Kidney epithelial cell (primary cell): ENCODE data around the gene NUP188. TPM values are rescaled to one million over a fixed set of nuclear protein-coding genes. Genes with fewer than 3 reads are reported as not detected.
A peak's percentile ranks its signal among the peaks of the same experiment; 100 is the strongest.

Experiments used
- DNase-seq: peaks from one replicate; pipeline ENCODE4 v3.0.0-alpha.2; 2010; ENCODE audit warnings: low read depth
- H3K27me3 ChIP-seq: 2 replicates; pipeline ENCODE4 v1.6.0; 2011; ENCODE audit warnings: low read length; ENCODE audit not compliant: control insufficient read depth, insufficient read depth
- H3K36me3 ChIP-seq: 2 replicates; pipeline ENCODE4 v1.5.1; 2011; ENCODE audit warnings: low read length; ENCODE audit not compliant: control insufficient read depth, insufficient read depth
- H3K4me3 ChIP-seq: 2 replicates; pipeline ENCODE4 v1.5.1; 2011; ENCODE audit warnings: low read depth, mild to moderate bottlenecking, control low read depth, low read length
- total RNA-seq: library from RNA; depleted of rRNA; stranded (reverse); fragments of >200 nt; gene quantifications from 2 replicates; pipeline ENCODE4 v1.2.3, GENCODE V29; 2015
- TF ChIP-seq, protein P1 (sequence below): IDR thresholded peaks from 2 replicates; pipeline ENCODE4 v1.5.1; 2011; ENCODE audit warnings: mild to moderate bottlenecking, moderate library complexity, low read length, control low read depth, inconsistent platforms; ENCODE audit not compliant: insufficient read depth, poor library complexity, severe bottlenecking

The NUP188 gene
- total RNA-seq, 1 donor from 2014 or later = 35.5 TPM

DNA sequence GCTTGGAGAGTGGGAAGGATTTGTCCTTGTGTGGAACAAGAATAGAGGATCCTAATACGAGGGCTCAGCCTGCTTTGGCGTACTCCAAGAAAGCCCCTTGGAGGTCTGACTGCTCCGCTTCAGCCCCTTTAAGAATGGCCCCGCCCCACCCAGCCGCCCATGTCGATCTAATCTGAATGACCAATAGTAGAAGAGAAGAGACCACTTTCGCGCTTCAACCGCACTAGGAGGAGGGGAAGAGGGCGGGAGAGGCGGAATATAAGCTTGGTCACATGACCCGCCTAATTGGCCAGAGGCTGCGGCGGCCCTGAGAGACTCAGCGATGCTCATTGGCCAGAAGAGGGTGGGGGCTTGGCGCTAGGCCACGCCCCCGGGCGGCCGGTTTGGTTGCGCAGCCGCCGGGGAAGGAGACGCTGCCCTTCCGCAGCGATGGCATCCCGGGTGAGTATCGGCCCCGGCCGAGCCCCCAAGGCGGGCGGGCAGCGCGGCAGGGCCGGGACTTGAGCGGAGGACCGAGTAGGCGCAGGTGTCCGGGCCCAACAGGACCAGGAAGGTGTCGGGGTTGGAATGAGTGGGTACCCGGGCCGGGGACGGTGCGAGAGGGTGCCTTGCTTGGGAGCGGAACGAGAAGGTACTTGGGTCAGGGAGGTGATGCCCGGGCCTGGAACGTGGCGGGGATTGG lies 88.9 kb downstream of the NUP188 start, which contains the start of gene MIGA2:
Gene MIGA2 (plus strand): TSS at position 386 of the 682 bp plus-strand sequence. CDS start 3,969 bp downstream, outside the sequence.
- Histone ChIP-seq H3K36me3 (no peaks in the 10 kb centered on the region), H3K27me3 (no peaks in the 10 kb centered on the region), H3K4me3 (peak within 1 kb of the TSS; percentile 99)
- peak; percentile 97 for DNase-seq
- TF ChIP-seq, protein P1, sequence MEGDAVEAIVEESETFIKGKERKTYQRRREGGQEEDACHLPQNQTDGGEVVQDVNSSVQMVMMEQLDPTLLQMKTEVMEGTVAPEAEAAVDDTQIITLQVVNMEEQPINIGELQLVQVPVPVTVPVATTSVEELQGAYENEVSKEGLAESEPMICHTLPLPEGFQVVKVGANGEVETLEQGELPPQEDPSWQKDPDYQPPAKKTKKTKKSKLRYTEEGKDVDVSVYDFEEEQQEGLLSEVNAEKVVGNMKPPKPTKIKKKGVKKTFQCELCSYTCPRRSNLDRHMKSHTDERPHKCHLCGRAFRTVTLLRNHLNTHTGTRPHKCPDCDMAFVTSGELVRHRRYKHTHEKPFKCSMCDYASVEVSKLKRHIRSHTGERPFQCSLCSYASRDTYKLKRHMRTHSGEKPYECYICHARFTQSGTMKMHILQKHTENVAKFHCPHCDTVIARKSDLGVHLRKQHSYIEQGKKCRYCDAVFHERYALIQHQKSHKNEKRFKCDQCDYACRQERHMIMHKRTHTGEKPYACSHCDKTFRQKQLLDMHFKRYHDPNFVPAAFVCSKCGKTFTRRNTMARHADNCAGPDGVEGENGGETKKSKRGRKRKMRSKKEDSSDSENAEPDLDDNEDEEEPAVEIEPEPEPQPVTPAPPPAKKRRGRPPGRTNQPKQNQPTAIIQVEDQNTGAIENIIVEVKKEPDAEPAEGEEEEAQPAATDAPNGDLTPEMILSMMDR = no peak

DNA sequence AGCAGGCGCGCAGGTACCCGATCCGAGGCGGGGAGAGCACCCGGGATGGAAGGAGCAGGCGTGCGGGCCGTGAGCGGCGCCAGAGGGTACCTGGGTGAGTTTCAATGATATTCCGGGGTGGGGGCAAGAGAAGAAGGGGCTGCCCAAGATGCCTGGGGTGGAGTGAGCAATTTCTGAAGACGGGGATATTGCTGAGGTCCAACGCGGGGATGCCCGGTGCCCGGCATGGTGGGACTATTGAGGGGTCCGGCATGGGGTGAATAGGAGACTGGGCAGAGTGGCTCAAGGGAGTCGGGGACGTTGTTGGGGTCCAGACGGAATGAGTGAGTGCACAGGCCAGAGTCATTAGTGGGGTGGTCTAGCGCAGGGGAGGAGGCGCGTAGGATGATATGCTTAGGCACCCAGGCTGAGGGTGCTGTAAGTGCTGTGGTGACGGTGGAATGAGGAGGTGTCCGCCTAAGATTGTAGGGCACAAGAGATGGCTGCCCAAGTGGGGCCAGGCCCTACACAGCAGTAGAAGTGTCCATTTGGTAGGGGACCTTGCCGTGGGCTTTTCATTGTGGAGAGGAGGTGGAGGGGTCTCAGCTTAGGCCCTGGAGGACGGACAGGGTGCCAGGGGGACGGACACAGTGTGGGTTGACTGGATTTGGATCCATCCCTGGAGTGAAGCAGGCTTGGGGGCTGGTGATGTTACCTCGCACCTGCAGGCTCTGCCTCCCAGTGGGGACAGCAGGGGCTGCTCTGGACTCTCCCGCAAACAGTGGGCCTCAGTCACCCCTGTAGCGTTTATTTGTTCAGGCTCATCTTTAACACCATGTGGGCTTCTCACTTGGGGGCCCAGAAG lies 89.6 kb downstream of the NUP188 start:
- Histone ChIP-seq H3K36me3 (no peaks in the 10 kb centered on the region), H3K27me3 (no peaks in the 10 kb centered on the region)

DNA sequence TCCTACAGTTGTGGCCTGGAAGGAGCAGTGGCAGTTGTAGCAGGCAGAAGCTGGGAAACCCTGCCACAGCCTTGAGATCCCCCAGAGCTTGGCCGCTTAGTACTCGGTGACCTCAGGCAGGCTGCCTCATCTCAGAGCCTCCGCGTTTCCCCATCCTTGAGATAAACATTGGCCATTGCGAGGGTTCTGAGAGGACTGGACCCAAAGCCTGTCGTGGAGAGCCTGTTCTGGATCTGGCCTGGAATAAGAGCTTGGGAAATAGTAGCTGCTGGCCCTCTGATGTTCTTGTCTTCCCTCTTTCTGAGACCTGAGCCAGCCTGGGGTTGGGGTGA lies 90.2 kb downstream of the NUP188 start:
- TF ChIP-seq, protein P1 = no peak
- Histone ChIP-seq H3K36me3 (no peaks in the 10 kb centered on the region), H3K27me3 (no peaks in the 10 kb centered on the region), H3K4me3 (no peak overlapping the region)
- DNase-seq = no peak

More for the DNA sequence above, 89.6 kb downstream of the NUP188 start:
- TF ChIP-seq, protein P1 = no peak
- H3K4me3 ChIP-seq = peak overlapping the region; percentile 99
- DNase-seq = no peak

DNA sequence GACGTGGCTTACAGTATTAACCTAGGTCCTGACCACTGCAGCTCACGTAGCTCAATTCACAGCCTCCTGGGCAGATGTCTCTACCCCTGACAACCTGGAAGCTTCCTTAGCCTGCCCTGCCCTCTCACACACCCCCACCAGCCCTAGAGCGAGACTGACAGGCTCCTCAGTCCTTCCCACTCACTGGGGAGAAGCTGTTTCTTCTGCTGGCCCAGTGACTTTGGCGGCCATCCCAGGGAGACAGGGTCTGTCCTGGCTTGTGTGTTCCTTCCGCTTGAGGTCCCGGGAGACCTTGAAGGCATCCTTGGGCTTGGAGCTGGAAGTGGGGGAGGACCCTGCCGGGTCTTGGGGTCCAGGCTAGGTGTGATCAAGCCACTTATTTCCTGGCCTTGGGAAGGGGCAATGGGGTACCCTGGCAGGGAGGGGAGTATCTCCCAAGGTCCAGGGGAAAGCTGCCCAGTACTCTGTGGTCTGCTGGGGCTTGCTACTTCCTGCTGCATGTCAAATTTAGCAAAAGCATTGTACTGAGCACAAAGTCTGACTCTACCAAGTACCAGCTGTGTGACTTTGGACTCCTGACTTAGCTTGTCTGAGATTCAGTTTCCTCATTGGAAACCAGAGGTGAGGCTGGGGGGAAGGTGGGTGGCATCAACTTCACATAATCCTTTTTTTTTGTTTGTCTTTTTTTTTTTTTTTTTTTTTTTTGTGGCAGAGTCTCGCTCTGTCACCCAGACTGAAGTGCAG lies 90.8 kb downstream of the NUP188 start:
- H3K4me3 ChIP-seq = no peak overlapping the region
- H3K27me3 ChIP-seq = no peaks in the 10 kb centered on the region
- TF ChIP-seq, protein P1 = no peak
- no peak for DNase-seq
- H3K36me3 ChIP-seq = no peaks in the 10 kb centered on the region

DNA sequence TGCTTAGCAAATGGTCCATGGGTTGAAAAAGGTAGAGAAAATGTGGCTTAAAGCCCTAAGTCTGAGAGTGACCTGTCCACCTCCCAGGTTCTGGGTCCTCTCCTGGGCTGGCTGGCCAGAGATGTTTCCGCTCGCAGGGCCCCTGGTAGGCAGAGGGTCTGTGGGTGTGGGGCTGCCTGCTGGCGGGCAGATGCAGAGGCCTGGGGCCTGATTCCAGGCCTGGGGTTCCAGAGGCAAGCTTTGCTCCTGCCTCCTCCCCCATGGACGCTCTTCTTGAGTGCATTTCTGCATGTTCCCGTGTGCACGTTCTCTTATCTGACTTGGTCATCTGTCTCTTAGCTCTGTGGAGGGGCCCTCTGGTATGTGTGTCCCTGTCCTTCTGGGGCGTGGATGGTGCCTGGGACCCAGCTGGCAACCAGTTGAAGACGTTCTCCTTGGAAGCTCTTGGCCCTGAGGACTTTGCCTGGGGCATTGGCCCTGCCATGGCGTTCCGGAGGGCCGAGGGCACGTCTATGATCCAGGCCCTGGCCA lies 92.7 kb downstream of the NUP188 start:
- no peak for DNase-seq
- H3K36me3 ChIP-seq = no peaks in the 10 kb centered on the region

More for the DNA sequence above, 92.7 kb downstream of the NUP188 start:
- Histone ChIP-seq H3K27me3 (no peaks in the 10 kb centered on the region), H3K4me3 (no peak overlapping the region)
- TF ChIP-seq, protein P1 = no peak
